MM.1S (cell line): Measurements from ENCODE around the gene ESD.

Experiments
- DNase-seq: peaks from one replicate; pipeline ENCODE4 v3.0.0-alpha.2; 2015
- H2AFZ ChIP-seq: fragments of 300-600 bp; sonication (generic); 2 replicates; pipeline ENCODE4 v1.6.0; 2016; ENCODE audit warnings: antibody characterized with exemption, low read length
- H3F3A ChIP-seq: fragments of 300-600 bp; sonication (generic); 2 replicates; pipeline ENCODE4 v1.6.1; 2016; ENCODE audit warnings: mild to moderate bottlenecking, antibody characterized with exemption, low read length, moderate library complexity, mixed read lengths; ENCODE audit not compliant: insufficient read depth
- H3K27ac ChIP-seq: fragments of 300-600 bp; sonication (generic); 2 replicates; pipeline ENCODE4 v1.5.1; 2016; ENCODE audit warnings: mild to moderate bottlenecking, low read length
- H3K27me3 ChIP-seq: fragments of 300-600 bp; sonication (generic); replicated peaks from 2 replicates; pipeline ENCODE4 v1.6.0; 2016; ENCODE audit warnings: low read length; ENCODE audit not compliant: insufficient read depth
- H3K36me3 ChIP-seq: fragments of 300-600 bp; sonication (generic); replicated peaks from 2 replicates; pipeline ENCODE4 v1.6.1; 2016; ENCODE audit warnings: mild to moderate bottlenecking, low read length, mixed read lengths; ENCODE audit not compliant: insufficient read depth
- H3K4me1 ChIP-seq: fragments of 300-600 bp; sonication (generic); 2 replicates; pipeline ENCODE4 v1.6.1; 2016; ENCODE audit warnings: low read length, mixed read lengths
- H3K4me2 ChIP-seq: fragments of 300-600 bp; sonication (generic); 2 replicates; pipeline ENCODE4 v1.6.0; 2016; ENCODE audit warnings: low read depth, low read length
- H3K4me3 ChIP-seq: fragments of 300-600 bp; sonication (generic); 2 replicates; pipeline ENCODE4 v1.5.1; 2016; ENCODE audit warnings: low read length, mixed read lengths
- H3K79me2 ChIP-seq: fragments of 300-600 bp; sonication (generic); 2 replicates; pipeline ENCODE4 v1.6.1; 2016; ENCODE audit warnings: mixed run types, low read length, mixed read lengths
- H3K9ac ChIP-seq: fragments of 300-600 bp; sonication (generic); 2 replicates; pipeline ENCODE4 v1.6.1; 2016; ENCODE audit warnings: low read length, mixed read lengths
- H3K9me2 ChIP-seq: fragments of 300-600 bp; sonication (generic); replicated peaks from 2 replicates; pipeline ENCODE4 v1.6.1; 2016; ENCODE audit warnings: mild to moderate bottlenecking, low read length, mixed read lengths; ENCODE audit not compliant: insufficient read depth
- H3K9me3 ChIP-seq: fragments of 300-600 bp; sonication (generic); replicated peaks from 2 replicates; pipeline ENCODE4 v1.6.1; 2016; ENCODE audit warnings: mild to moderate bottlenecking, low read length, mixed read lengths; ENCODE audit not compliant: insufficient read depth
- H4K20me1 ChIP-seq: fragments of 300-600 bp; sonication (generic); 2 replicates; pipeline ENCODE4 v1.6.1; 2016; ENCODE audit warnings: mild to moderate bottlenecking, low read length, moderate library complexity, mixed read lengths; ENCODE audit not compliant: insufficient read depth
- EZH2 ChIP-seq: fragments of 300-600 bp; sonication (generic); optimal IDR thresholded peaks from 2 replicates; pipeline ENCODE3; 2017; ENCODE audit warnings: low read depth, mild to moderate bottlenecking, antibody characterized with exemption, low read length, mixed read lengths
- EZH2phosphoT487 ChIP-seq: fragments of 300-600 bp; sonication (generic); IDR thresholded peaks from 2 replicates; pipeline ENCODE4 v1.6.1; 2018; ENCODE audit warnings: antibody characterized with exemption, low read length
- TF ChIP-seq, protein P1 (sequence below): fragments of 300-600 bp; sonication (generic); IDR thresholded peaks from 2 replicates; pipeline ENCODE4 v1.5.1; 2016; ENCODE audit warnings: antibody characterized with exemption, low read length, mixed read lengths

ESD gene

DNA sequence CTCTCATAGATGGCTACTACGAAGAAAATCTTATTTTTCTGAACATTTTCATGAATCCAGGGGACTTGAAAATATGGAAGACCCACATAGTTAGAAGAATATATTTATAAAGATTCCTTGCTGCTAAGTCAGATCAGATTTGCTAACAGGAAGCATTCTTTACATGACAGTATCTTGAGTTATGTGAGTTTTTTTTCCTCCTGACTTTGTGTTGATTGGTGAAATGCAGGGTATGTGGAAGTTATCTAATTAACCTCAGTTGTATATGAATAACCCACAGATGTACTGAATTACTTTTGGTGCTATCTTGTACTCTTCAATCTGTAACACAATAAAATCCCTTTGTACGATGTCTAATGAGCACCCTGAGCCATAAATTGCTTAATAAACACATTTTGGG is 53.8 kb downstream of the ESD start:
- no peak overlapping the region for H3K27ac ChIP-seq
- no peaks in the 10 kb centered on the region for H3K4me1 ChIP-seq

DNA sequence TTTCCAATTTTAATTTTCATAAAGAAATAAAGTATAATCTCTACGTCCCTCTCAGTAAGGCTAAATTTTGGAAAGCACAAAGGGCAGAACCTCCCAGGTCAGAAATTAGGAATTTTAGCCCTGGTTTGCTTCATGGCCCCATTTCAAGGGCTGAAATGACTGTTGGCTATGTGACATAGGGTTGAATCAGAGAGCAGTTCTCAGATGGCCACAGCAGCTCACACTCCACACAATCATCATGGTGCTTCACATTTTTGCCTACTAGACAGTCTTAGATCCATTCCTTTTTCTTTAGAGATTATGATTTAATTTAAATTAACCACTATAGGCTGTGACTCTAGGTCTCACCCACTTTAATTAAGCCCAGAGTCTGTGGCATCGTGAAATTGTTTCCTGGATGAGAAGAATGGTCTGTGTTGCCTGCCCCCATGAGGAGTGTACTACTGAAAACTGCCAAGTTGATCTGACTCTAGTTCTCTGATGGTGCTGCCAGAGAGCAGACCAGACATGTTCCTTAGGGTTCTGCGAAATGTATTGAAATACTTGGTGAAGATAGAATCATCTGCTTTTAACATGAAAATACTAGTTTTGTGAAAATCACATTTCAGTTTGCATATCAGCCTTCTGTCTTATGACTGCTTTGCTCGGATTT is 57.4 kb downstream of the ESD start:
- DNase-seq, result no peak
- no peaks in the 10 kb centered on the region for H4K20me1 ChIP-seq
- H3K9me2 ChIP-seq, result no peaks in the 10 kb centered on the region
- H3K27ac ChIP-seq, result no peak overlapping the region
- H3K4me2 ChIP-seq, result no peak overlapping the region
- no peaks in the 10 kb centered on the region for H3K79me2 ChIP-seq
- H3K9me3 ChIP-seq, result no peaks in the 10 kb centered on the region
- H3K4me1 ChIP-seq, result no peaks in the 10 kb centered on the region
- H2AFZ ChIP-seq, result no peak overlapping the region
- TF ChIP-seq EZH2 (no peak), EZH2phosphoT487 (no peak)
- TF ChIP-seq, protein P1, sequence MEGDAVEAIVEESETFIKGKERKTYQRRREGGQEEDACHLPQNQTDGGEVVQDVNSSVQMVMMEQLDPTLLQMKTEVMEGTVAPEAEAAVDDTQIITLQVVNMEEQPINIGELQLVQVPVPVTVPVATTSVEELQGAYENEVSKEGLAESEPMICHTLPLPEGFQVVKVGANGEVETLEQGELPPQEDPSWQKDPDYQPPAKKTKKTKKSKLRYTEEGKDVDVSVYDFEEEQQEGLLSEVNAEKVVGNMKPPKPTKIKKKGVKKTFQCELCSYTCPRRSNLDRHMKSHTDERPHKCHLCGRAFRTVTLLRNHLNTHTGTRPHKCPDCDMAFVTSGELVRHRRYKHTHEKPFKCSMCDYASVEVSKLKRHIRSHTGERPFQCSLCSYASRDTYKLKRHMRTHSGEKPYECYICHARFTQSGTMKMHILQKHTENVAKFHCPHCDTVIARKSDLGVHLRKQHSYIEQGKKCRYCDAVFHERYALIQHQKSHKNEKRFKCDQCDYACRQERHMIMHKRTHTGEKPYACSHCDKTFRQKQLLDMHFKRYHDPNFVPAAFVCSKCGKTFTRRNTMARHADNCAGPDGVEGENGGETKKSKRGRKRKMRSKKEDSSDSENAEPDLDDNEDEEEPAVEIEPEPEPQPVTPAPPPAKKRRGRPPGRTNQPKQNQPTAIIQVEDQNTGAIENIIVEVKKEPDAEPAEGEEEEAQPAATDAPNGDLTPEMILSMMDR, result no peak
- no peaks in the 10 kb centered on the region for H3K36me3 ChIP-seq
- H3F3A ChIP-seq, result no peaks in the 10 kb centered on the region
- no peaks in the 10 kb centered on the region for H3K27me3 ChIP-seq
- no peak overlapping the region for H3K9ac ChIP-seq
- no peak overlapping the region for H3K4me3 ChIP-seq

More for the DNA sequence above, 53.8 kb downstream of the ESD start:
- H3F3A ChIP-seq, result no peaks in the 10 kb centered on the region
- no peak overlapping the region for H2AFZ ChIP-seq
- no peaks in the 10 kb centered on the region for H3K9me2 ChIP-seq
- TF ChIP-seq, protein P1, result no peak
- TF ChIP-seq EZH2, result no peak
- no peak for TF ChIP-seq EZH2phosphoT487
- no peaks in the 10 kb centered on the region for H3K27me3 ChIP-seq
- no peaks in the 10 kb centered on the region for H3K36me3 ChIP-seq
- no peak overlapping the region for H3K9ac ChIP-seq
- no peaks in the 10 kb centered on the region for H3K79me2 ChIP-seq
- no peaks in the 10 kb centered on the region for H3K9me3 ChIP-seq
- no peak overlapping the region for H3K4me3 ChIP-seq
- H3K4me2 ChIP-seq, result no peak overlapping the region
- DNase-seq, result no peak
- H4K20me1 ChIP-seq, result no peaks in the 10 kb centered on the region

DNA sequence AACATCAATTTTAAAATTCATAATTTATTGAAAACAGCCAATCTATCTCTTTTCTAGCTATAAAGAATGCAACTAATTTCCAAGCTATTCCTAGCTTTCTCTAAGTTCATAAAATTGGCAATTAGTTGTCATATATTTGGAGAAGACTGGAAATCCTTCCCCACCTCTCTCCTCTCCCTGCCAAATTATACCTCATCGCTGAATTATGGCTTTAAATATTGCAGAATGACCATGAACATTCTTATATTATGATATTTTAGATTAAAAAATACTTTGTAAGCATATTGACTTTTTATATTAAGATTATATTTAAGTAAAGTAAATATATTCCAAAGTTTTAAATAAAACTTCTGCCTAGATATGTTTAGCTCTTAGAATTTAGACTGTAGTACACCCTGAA is 58.2 kb downstream of the ESD start:
- H3K27me3 ChIP-seq, result no peaks in the 10 kb centered on the region
- no peak overlapping the region for H3K4me2 ChIP-seq
- no peak overlapping the region for H3K9ac ChIP-seq
- H3K79me2 ChIP-seq, result no peaks in the 10 kb centered on the region
- H3K9me3 ChIP-seq, result no peaks in the 10 kb centered on the region
- H3K36me3 ChIP-seq, result no peaks in the 10 kb centered on the region
- H4K20me1 ChIP-seq, result no peaks in the 10 kb centered on the region
- H3K4me1 ChIP-seq, result no peaks in the 10 kb centered on the region
- H2AFZ ChIP-seq, result no peak overlapping the region
- no peak for TF ChIP-seq EZH2
- TF ChIP-seq, protein P1, result no peak
- TF ChIP-seq EZH2phosphoT487, result no peak
- DNase-seq, result no peak
- H3F3A ChIP-seq, result no peaks in the 10 kb centered on the region
- no peaks in the 10 kb centered on the region for H3K9me2 ChIP-seq
- no peak overlapping the region for H3K27ac ChIP-seq
- no peak overlapping the region for H3K4me3 ChIP-seq
